PFSK-1 (cell line): ENCODE results near the gene SLC24A5.

Experiments
- POLR2AphosphoS5 ChIP-seq: IDR thresholded peaks from 2 replicates; pipeline ENCODE4 v1.6.1; 2012; ENCODE audit warnings: low read depth, mild to moderate bottlenecking, control low read depth, low read length, moderate library complexity
- SIN3A ChIP-seq: IDR thresholded peaks from 2 replicates; pipeline ENCODE4 v1.6.1; 2012; ENCODE audit warnings: mild to moderate bottlenecking, low read length, moderate library complexity, borderline replicate concordance; ENCODE audit not compliant: insufficient read depth
- TAF1 ChIP-seq: IDR thresholded peaks from 2 replicates; pipeline ENCODE4 v1.6.1; 2012; ENCODE audit warnings: low read length, control low read depth, borderline replicate concordance; ENCODE audit not compliant: insufficient read depth
- TF ChIP-seq, protein P1 (sequence below), 2 experiments: IDR thresholded peaks; 2 replicates each; pipeline versions ENCODE4 v1.6.1 to v1.8.0; 2011 to 2012; ENCODE audit warnings: low read depth in 2 of 2, low read length in 2 of 2, control low read depth in 1 of 2, inconsistent platforms in 1 of 2, mild to moderate bottlenecking in 1 of 2, moderate library complexity in 1 of 2; ENCODE audit not compliant: insufficient read depth in 1 of 2

DNA sequence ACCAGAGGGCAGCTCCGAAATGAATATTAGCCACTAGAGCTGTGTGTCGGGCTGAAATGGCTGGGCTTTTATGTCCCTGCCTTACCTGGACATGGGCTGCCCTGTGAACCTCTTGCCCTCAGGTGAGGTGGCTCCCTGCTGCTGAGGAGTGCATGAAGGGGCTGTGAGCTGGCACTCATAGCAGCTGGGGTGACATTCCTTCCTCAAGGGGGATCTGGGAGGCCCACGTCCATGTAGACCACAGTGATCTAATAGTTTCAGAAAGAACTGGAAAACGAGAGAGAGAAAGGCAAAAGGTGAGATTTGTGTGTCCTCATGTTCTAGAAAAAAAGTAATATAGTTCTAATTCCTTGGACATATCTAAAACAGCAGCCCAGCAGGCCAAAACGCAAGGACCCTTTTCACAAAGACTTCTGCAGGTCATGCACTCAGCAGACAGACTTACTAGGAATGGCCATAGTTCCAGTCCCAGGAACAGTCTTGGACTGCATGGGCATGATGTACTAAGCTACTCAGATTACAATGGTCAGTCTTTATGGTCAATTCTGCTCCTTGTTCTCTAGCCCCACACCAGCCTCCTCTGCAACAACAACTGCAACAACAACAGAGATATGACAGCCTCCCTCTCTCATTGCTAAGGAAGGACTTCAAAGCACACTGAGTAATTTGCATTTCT, 10.8 kb upstream of the SLC24A5 start:
- no peak for TF ChIP-seq TAF1
- TF ChIP-seq POLR2AphosphoS5, result no peak
- no peak for TF ChIP-seq SIN3A
- TF ChIP-seq, protein P1, sequence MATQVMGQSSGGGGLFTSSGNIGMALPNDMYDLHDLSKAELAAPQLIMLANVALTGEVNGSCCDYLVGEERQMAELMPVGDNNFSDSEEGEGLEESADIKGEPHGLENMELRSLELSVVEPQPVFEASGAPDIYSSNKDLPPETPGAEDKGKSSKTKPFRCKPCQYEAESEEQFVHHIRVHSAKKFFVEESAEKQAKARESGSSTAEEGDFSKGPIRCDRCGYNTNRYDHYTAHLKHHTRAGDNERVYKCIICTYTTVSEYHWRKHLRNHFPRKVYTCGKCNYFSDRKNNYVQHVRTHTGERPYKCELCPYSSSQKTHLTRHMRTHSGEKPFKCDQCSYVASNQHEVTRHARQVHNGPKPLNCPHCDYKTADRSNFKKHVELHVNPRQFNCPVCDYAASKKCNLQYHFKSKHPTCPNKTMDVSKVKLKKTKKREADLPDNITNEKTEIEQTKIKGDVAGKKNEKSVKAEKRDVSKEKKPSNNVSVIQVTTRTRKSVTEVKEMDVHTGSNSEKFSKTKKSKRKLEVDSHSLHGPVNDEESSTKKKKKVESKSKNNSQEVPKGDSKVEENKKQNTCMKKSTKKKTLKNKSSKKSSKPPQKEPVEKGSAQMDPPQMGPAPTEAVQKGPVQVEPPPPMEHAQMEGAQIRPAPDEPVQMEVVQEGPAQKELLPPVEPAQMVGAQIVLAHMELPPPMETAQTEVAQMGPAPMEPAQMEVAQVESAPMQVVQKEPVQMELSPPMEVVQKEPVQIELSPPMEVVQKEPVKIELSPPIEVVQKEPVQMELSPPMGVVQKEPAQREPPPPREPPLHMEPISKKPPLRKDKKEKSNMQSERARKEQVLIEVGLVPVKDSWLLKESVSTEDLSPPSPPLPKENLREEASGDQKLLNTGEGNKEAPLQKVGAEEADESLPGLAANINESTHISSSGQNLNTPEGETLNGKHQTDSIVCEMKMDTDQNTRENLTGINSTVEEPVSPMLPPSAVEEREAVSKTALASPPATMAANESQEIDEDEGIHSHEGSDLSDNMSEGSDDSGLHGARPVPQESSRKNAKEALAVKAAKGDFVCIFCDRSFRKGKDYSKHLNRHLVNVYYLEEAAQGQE (IDR thresholded peaks at IDR 0.05; ENCODE audit: insufficient read depth in 1 of 2, low read depth in 2 of 2, low read length in 2 of 2), result no peak
